Airway epithelial cell (primary cell): ENCODE results near the gene SUPT5H. TPM values are rescaled to one million over a fixed set of nuclear protein-coding genes. Genes with fewer than 3 reads are reported as not detected.

Source experiments
- total RNA-seq: library from RNA; depleted of rRNA; stranded (reverse); fragments of >200 nt; gene quantifications from 2 replicates; pipeline ENCODE4 v1.2.3, GENCODE V29; 2015

The SUPT5H gene
- 57.2 and 82.5 TPM in 2 replicates for total RNA-seq

DNA sequence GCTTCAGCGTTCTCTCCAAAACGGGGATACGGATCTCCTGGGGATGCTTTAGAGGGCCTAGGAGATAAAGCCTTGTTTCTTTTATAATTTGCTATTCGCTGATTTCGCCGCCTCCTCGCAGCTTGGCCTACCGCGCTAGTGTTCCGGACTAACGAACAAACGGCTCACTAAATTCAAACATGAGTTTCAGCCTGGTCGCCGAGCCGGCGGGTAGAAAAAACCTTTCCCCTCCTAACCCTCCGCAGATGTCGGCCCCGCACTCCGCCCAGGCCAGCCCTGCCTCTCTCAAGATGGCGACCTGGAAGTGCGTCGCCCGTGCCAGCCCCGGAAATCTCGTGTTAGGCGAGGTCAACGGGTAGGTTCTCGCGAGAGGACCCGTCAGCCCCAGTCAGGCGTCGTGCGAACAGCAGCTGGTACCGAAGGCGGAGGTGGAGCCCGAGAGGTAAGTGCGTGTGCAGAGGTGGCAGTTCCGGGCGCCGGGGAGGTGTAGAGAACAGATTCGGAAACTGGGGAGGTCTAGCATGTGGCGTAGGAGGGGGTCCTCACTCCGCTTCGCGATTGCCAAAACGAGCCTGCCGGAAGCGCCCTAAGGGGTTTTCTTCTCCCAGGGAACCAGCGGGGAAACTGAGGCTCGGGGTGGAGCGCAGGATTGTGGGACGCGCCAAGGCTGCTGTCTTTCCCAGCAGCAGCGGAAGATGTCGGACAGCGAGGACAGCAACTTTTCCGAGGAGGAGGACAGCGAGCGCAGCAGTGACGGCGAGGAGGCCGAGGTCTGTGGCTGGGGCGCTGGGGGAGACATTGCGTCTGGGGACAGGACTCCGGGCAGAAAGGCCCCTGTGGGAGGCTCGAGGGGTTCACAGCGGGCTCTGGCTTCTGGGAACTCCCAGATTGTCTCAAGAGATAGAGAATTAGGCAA lies at the start of gene SUPT5H:
TSS of gene SUPT5H (plus strand) at position 387 of the 916 bp plus-strand sequence. CDS start at position 696, 309 bp downstream.

DNA sequence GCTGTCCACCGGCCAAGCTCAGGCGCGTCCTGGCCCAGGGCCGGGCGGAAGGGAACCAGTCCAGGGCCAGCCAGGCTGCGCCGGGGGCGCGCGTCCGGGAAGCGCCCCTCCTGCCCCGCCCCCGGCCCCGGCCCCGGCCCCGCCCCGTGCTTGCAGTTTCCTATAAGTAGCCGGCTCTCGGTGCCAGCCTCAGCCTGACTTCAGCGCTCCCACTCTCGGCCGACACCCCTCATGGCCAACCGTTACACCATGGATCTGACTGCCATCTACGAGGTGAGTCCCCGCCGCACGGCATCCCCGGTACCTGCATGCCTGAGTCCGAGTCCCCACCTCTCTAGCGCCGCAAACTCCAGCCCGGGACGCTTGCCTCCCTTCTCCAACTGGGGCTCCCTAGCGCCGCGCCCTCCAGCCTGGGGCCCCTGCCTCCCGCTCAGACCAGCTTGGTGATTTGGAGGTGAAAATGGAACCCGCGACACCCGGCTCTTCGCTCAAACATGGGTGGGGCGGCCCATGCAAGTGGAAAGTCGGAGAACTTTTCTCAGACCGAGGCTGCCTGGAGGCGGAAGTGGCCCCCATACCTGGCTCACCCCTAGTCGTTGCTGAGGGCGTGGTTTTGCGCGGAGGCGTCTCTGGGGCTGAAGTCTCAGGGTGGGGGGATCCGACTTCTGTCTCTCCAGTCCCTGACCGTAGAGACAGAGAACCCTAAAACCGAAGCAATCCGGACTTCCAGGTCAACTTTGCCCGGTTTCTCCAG lies 38.5 kb upstream of the SUPT5H start, which contains the start of gene ZFP36:
TSS of gene ZFP36 (plus strand) at position 192 of the 754 bp plus-strand sequence. CDS start at position 250, 58 bp downstream.

DNA sequence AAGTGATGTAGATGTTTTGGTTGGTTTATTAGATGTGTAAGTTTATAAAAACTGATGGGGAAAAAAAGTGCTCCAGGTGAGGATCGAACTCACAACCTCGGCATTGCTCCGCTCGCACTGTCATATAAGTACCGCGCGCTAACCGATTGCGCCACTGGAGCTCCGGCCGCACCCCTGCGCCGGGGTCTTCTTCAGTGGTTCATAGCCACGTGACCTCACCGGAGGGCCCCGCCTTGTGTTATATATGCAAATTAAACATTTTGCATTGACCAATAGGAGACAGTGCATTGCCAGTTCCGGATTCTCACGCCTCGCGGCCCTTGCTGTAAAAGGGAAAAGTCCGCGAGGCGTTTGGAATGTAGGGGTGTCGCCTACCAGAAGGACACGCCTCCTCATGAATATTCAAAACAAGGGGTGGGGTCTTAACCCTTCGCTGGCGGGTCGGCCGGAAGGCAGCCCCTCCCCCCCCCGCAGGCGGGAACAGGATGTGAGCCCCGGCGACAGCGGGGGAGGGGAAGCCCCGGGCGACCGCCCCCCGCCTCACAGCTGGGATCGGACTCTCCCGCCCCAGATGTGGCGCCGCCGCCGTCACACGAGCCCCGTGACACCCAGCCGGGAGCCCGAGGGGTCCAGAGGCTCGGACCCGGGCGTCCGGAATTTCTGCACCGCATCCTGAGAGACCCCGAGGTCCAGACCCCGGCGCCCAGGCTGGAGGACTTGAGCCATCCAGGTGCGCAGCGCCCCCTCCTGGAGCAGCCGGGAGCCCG lies 33.1 kb upstream of the SUPT5H start, which contains the start of gene PLEKHG2:
TSS of gene PLEKHG2 (plus strand) at position 570 of the 767 bp plus-strand sequence. CDS start 1,418 bp downstream, outside the sequence.

DNA sequence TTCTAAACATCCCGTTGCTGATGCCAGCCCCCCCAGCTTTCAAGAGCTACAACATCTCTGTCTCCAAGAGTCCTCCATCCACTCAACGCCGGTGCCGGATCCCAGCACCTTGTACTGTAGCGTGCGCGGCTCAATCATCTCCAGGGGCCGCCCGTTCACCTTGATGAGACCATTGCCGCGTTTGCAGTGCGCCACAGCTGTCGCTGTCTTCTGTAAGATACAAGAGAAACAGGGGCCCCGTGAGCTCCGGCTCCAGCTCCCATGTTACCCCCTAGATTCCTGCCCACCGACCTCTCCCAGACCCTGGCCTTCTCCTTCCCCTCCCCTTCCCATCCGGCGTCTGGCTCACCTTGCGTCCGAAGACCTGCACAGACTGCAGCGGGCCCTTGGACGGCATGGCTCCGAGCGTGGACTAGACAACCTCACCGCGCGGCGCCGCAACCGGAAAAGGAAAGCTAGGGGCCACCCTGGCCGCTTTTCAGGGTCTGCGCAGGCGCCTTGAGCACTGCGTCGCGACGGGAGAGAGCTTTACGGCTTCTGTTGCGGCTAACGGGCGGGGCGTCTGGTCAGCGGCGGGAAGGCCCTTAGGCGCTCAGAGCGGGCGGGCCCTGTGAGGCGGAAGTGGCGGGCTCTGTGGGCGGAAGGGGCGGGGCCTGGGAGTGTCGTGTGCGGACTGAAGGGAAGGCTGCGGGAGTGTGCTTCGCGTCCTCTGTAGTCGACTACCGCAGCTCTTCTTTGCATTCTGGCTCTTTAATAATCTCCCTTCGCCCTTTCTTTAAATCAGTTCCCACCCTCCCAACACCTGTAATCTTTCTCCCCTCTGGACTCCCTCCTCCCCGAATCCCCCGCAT lies 9.7 kb upstream of the SUPT5H start, which contains the start of gene RPS16:
TSS of gene RPS16 (minus strand) at position 451 of the 851 bp plus-strand sequence. CDS start at position 397, 54 bp downstream.

DNA sequence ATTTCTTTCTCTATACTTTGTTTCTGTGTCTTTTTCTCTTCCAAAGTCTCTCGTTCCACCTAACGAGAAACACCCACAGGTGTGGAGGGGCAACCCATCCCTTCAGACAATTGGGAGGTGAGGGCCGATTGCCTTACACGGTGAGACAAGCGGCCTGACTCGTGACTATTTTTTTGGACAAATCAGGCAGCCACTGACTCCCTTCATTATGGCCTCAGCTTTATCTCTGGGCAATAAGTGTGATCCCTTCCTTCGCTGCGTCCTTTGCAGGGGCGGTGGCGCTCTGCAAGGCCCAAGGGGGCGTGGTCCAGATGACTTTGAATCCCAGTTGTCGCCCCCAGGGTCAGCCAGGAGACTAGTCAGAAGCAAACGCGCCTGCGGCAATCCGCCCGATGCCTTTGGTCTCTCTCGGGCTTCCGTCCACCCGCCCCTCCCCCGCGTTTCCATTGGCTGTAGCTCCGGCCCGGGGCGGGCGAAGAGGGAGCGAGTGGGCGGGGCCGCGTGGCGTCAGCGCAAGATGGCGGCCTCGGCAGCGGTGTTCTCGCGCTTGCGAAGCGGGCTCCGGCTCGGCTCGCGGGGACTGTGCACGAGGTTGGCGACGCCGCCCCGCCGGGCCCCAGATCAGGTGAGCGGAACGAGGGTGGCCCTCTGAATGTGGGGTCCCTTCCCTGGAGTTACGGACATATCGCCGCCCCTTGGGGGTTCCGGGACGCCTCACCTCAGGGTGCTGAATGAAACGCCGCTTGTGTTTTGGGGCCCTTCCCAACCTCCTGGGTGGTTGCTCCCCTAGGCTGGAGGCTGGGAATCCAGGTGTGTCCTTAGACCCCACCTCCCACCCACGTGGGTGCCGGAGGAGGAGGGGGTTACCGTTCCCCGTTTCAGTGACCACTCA lies 35.2 kb downstream of the SUPT5H start, which contains the start of gene TIMM50:
TSS of gene TIMM50 (plus strand) at position 502 of the 892 bp plus-strand sequence. CDS start at position 518, 16 bp downstream.

DNA sequence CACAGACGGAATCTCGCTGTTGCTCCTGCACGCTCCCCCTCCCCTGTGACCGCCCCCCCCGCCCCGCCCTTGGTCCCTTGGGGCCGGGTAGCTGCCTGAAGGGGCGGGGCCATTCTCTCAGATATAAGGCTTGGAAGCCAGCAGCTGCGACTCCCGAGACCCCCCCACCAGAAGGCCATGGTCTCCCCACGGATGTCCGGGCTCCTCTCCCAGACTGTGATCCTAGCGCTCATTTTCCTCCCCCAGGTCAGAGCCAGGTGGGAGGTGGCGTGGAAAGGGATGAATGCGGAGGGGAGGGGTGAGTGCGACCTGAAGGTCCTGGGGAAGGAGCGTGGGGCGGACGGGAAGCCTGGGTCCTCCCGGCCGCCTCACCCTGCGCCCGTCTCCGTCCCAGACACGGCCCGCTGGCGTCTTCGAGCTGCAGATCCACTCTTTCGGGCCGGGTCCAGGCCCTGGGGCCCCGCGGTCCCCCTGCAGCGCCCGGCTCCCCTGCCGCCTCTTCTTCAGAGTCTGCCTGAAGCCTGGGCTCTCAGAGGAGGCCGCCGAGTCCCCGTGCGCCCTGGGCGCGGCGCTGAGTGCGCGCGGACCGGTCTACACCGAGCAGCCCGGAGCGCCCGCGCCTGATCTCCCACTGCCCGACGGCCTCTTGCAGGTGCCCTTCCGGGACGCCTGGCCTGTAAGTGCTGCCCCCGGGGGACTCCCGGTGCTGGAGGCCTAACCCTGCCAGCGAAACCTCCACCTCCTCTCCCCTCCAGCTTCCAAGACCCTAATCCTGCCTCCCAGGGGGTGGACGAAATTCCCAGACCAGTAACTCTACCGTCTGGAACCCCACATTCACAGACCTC lies 53.6 kb downstream of the SUPT5H start, which contains the start of gene DLL3:
TSS of gene DLL3 (plus strand) at position 150 of the 845 bp plus-strand sequence. CDS start at position 178, 28 bp downstream.

DNA sequence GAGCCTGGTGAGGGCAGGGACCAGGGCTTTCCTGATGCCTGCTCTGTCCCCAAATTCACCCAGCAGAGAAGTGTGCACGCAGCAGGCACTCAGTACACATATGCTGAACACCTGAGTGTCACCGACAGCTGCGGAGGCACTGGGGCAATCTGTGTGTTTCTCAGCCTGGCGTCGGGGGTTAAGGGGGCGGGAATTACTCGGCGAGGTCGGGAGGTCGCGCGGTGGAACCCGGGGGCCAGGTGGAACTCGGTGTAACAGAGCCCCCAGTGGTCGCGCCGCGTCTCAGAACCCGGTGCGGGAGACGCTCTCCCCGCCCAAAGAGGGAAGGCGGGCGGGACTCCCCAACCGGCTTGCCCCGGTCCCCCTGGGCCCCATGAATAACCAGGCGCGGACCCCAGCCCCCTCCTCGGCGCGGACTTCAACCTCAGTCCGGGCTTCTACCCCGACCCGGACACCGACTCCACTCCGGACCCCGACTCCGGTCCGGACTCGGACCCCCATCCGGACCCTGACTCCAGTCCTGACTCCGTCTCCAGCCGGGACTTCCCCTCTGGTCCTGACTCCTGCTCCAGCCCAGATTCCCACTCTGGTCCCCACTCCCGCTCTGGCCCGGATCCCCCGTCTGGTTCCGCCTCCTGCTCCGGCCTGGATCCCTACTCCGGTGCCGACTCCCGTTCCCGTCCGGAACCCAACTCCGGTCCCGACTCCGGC lies 69.6 kb downstream of the SUPT5H start, which contains the start of gene SELENOV:
TSS of gene SELENOV (plus strand) at position 300 of the 711 bp plus-strand sequence. CDS start at position 374, 74 bp downstream.

Other genes with a start within 250 kb of the SUPT5H start
- gene NCCRP1, start 248.6 kb upstream of the SUPT5H start, total RNA-seq: 38.0 and 41.0 TPM in 2 replicates
- not detected in 2 replicates for gene SYCN, start 241.3 kb upstream of the SUPT5H start, total RNA-seq
- not detected in 2 replicates for gene IFNL3, start 200.6 kb upstream of the SUPT5H start, total RNA-seq
- not detected in 2 replicates for gene IFNL4, start 196.7 kb upstream of the SUPT5H start, total RNA-seq
- gene IFNL2, start 177.2 kb upstream of the SUPT5H start, total RNA-seq: not detected in 2 replicates
- not detected in 2 replicates for gene IFNL1, start 149.2 kb upstream of the SUPT5H start, total RNA-seq
- gene LRFN1, start 124.7 kb upstream of the SUPT5H start, total RNA-seq: 0.05 and 0.28 TPM in 2 replicates
- 0.71 TPM in 1 of 2 replicates, not detected in the other for gene GMFG, start 109.5 kb upstream of the SUPT5H start, total RNA-seq
- gene SAMD4B, start 103.2 kb upstream of the SUPT5H start, total RNA-seq: 50.6 and 63.3 TPM in 2 replicates
- 42.3 and 52.8 TPM in 2 replicates for gene PAF1, start 54.5 kb upstream of the SUPT5H start, total RNA-seq
- 18.8 and 22.2 TPM in 2 replicates for gene MED29, start 54.2 kb upstream of the SUPT5H start, total RNA-seq
- 43.6 and 79.2 TPM in 2 replicates for gene ZFP36, start 38.7 kb upstream of the SUPT5H start, total RNA-seq
- gene PLEKHG2, start 32.9 kb upstream of the SUPT5H start, total RNA-seq: 22.6 and 30.9 TPM in 2 replicates
- 1,883 and 2,869 TPM in 2 replicates for gene RPS16, start 9.6 kb upstream of the SUPT5H start, total RNA-seq
- gene TIMM50, start 35.3 kb downstream of the SUPT5H start, total RNA-seq: 98.2 and 103 TPM in 2 replicates
- 1.3 and 1.4 TPM in 2 replicates for gene DLL3, start 53.4 kb downstream of the SUPT5H start, total RNA-seq
- gene SELENOV, start 69.6 kb downstream of the SUPT5H start, total RNA-seq: not detected in 2 replicates
- 1.7 and 3.4 TPM in 2 replicates for gene EID2B, start 87.3 kb downstream of the SUPT5H start, total RNA-seq
- 7.9 and 16.6 TPM in 2 replicates for gene EID2, start 94.6 kb downstream of the SUPT5H start, total RNA-seq
- not detected in 2 replicates for gene LGALS13, start 156.9 kb downstream of the SUPT5H start, total RNA-seq
- not detected in 2 replicates for gene LGALS16, start 210.3 kb downstream of the SUPT5H start, total RNA-seq